Neural progenitor cell (in vitro differentiated cells): ENCODE results near the gene ETV2. TPM values are rescaled to one million over a fixed set of nuclear protein-coding genes. Genes with fewer than 3 reads are reported as not detected.

ENCODE experiments used
- DNase-seq: peaks from one replicate; pipeline ENCODE4 v3.0.0-alpha.2; 2016; ENCODE audit warnings: low spot score
- H2AFZ ChIP-seq: fragments of 200-600 bp; sonication (generic); replicated peaks from 2 replicates; pipeline ENCODE4 v1.6.1; 2016; ENCODE audit warnings: antibody characterized with exemption
- H3F3A ChIP-seq: fragments of 200-600 bp; sonication (generic); 2 replicates; pipeline ENCODE4 v1.6.1; 2016; ENCODE audit warnings: antibody characterized with exemption, low read depth
- H3K27ac ChIP-seq: fragments of 200-600 bp; sonication (generic); 2 replicates; pipeline ENCODE4 v1.5.1; 2016; ENCODE audit warnings: mild to moderate bottlenecking
- H3K27me3 ChIP-seq: fragments of 200-600 bp; sonication (generic); 2 replicates; pipeline ENCODE4 v1.6.1; 2016; ENCODE audit warnings: mild to moderate bottlenecking, moderate library complexity
- H3K36me3 ChIP-seq: fragments of 200-600 bp; sonication (generic); 2 replicates; pipeline ENCODE4 v1.5.1; 2016
- H3K4me1 ChIP-seq: fragments of 200-600 bp; sonication (generic); 2 replicates; pipeline ENCODE4 v1.6.1; 2016; ENCODE audit warnings: mixed run types
- H3K4me2 ChIP-seq: fragments of 200-600 bp; sonication (generic); 2 replicates; pipeline ENCODE4 v1.6.1; 2016
- H3K4me3 ChIP-seq: fragments of 200-600 bp; sonication (generic); 2 replicates; pipeline ENCODE4 v1.5.1; 2016
- H3K79me2 ChIP-seq: fragments of 200-600 bp; sonication (generic); 2 replicates; pipeline ENCODE4 v1.6.1; 2016; ENCODE audit warnings: low read depth
- H3K9ac ChIP-seq: fragments of 200-600 bp; sonication (generic); 2 replicates; pipeline ENCODE4 v1.6.1; 2016
- H3K9me3 ChIP-seq: fragments of 200-600 bp; sonication (generic); 2 replicates; pipeline ENCODE4 v1.5.1; 2016; ENCODE audit warnings: low read depth
- H4K20me1 ChIP-seq: fragments of 200-600 bp; sonication (generic); 2 replicates; pipeline ENCODE4 v1.6.1; 2016; ENCODE audit warnings: low read depth
- H3K27ac Mint-ChIP-seq: 3 replicates; pipeline ENCODE4 v1.8.0; 2021; ENCODE audit warnings: mixed read lengths
- H3K27me3 Mint-ChIP-seq: 2 replicates; pipeline ENCODE4 v1.8.0; 2022; ENCODE audit warnings: low read depth, mild to moderate bottlenecking, inconsistent platforms, moderate library complexity, mixed read lengths; ENCODE audit not compliant: insufficient read depth
- H3K36me3 Mint-ChIP-seq: 3 replicates; pipeline ENCODE4 v1.8.0; 2021; ENCODE audit warnings: mixed read lengths
- H3K4me1 Mint-ChIP-seq: 3 replicates; pipeline ENCODE4 v1.8.0; 2021; ENCODE audit warnings: mixed read lengths
- H3K4me3 Mint-ChIP-seq: 3 replicates; pipeline ENCODE4 v1.8.0; 2021; ENCODE audit warnings: mild to moderate bottlenecking, moderate library complexity, mixed read lengths
- H3K9me3 Mint-ChIP-seq: 3 replicates; pipeline ENCODE4 v1.8.0; 2020; ENCODE audit warnings: mixed read lengths
- CTCF ChIP-seq: fragments of 200-600 bp; sonication (generic); IDR thresholded peaks from 2 replicates; pipeline ENCODE4 v1.5.1; 2017; ENCODE audit warnings: antibody characterized with exemption, mild to moderate bottlenecking
- EZH2 ChIP-seq: fragments of 200-600 bp; sonication (generic); IDR thresholded peaks from 2 replicates; pipeline ENCODE4 v1.6.1; 2017; ENCODE audit warnings: antibody characterized with exemption, mild to moderate bottlenecking, moderate library complexity
- EZH2phosphoT487 ChIP-seq: fragments of 200-600 bp; sonication (generic); IDR thresholded peaks from 2 replicates; pipeline ENCODE4 v1.6.1; 2017; ENCODE audit warnings: antibody characterized with exemption
- total RNA-seq: library from RNA; depleted of rRNA; stranded (reverse); fragments of >200 nt; gene quantifications from 2 replicates; pipeline ENCODE4 v1.2.3, GENCODE V29; 2015; ENCODE audit warnings: low replicate concordance

ETV2 gene
- total RNA-seq, 1 donor from 2014 or later, result not detected

GRCh38 chr19:35663981-35664380 is 22.4 kb downstream of the ETV2 start:
- Histone ChIP-seq H3K79me2 (no peaks in the 10 kb centered on the region), H4K20me1 (no peaks in the 10 kb centered on the region), H3K27me3 (peaks cover 3% of the 10 kb centered on the region), H2AFZ (no peak overlapping the region), H3K9me3 (no peaks in the 10 kb centered on the region), H3K4me3 (no peak overlapping the region), H3K4me1 (no peaks in the 10 kb centered on the region), H3K27ac (no peak overlapping the region), H3K4me2 (no peak overlapping the region), H3K36me3 (no peaks in the 10 kb centered on the region), H3K9ac (no peak overlapping the region), H3F3A (no peaks in the 10 kb centered on the region)
- Mint-ChIP-seq H3K27ac (no peak overlapping the region), H3K4me3 (no peak overlapping the region), H3K27me3 (peaks cover 2% of the 10 kb centered on the region), H3K36me3 (peaks cover 13% of the 10 kb centered on the region), H3K4me1 (no peaks in the 10 kb centered on the region), H3K9me3 (no peaks in the 10 kb centered on the region)
- no peak for DNase-seq
- TF ChIP-seq EZH2 (no peak), CTCF (no peak), EZH2phosphoT487 (no peak)

DNA sequence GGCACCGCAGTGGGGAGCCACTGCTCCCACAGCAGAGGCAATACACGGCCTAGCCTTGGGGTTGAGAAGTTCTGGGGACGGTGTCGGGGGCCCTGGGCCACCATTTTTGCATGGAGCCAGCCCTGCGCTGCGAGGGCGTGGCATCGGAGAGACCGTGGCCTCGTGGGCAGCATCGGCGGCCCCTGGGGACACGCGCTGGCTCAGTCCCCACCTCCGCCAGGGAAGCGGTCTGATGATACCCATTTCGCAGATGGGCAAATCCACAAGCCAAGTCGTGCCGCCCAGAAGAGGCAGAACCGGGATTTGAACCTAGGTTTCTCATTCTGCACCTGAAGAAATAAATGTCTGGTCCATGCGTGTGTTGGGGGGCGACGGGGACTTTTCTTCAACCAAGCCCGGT is 23.6 kb downstream of the ETV2 start:
- H3K79me2 ChIP-seq, result no peaks in the 10 kb centered on the region
- H3K9me3 ChIP-seq, result no peaks in the 10 kb centered on the region
- no peaks in the 10 kb centered on the region for H3K4me1 Mint-ChIP-seq
- H3K36me3 Mint-ChIP-seq, result peaks cover 11% of the 10 kb centered on the region
- no peak overlapping the region for H2AFZ ChIP-seq
- no peak overlapping the region for H3K4me3 ChIP-seq
- H3K4me2 ChIP-seq, result no peak overlapping the region
- H3K9ac ChIP-seq, result no peak overlapping the region
- H3K36me3 ChIP-seq, result no peaks in the 10 kb centered on the region
- H3K9me3 Mint-ChIP-seq, result no peaks in the 10 kb centered on the region
- no peak overlapping the region for H3K4me3 Mint-ChIP-seq
- peaks cover 4% of the 10 kb centered on the region for H3K27me3 Mint-ChIP-seq
- no peak for DNase-seq
- H3K27me3 ChIP-seq, result peaks cover 14% of the 10 kb centered on the region
- no peak overlapping the region for H3K27ac ChIP-seq
- H3K27ac Mint-ChIP-seq, result no peak overlapping the region
- no peak for TF ChIP-seq CTCF
- no peak for TF ChIP-seq EZH2phosphoT487
- TF ChIP-seq EZH2, result no peak
- H3F3A ChIP-seq, result no peaks in the 10 kb centered on the region
- H4K20me1 ChIP-seq, result no peaks in the 10 kb centered on the region
- no peaks in the 10 kb centered on the region for H3K4me1 ChIP-seq

DNA sequence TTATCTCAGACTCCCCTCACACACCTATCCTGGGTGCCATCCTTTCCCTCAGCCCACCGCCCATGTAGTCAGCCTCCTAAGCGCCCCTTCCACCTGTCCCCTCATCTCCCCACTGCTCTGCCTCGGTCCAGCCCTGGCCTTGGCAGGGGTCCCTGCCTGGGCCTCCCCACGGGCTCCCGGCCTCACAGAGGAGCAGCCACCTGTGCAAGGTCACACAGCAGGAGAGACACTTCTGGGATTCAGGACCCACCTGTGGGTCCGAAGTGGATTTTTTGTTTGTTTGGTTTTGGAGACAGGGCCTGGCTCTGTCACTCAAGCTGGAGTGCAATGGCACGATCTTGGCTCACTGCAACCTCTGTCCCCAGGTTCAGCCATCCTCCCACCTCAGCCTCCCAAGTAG is 24.1 kb downstream of the ETV2 start:
- no peaks in the 10 kb centered on the region for H3K9me3 Mint-ChIP-seq
- H3K79me2 ChIP-seq, result no peaks in the 10 kb centered on the region
- H3K4me3 ChIP-seq, result no peak overlapping the region
- H3K36me3 Mint-ChIP-seq, result peaks cover 9% of the 10 kb centered on the region
- H3K4me1 Mint-ChIP-seq, result no peaks in the 10 kb centered on the region
- H3K27ac ChIP-seq, result no peak overlapping the region
- TF ChIP-seq EZH2, result no peak
- no peak for TF ChIP-seq CTCF
- TF ChIP-seq EZH2phosphoT487, result no peak
- H3K27me3 Mint-ChIP-seq, result peaks cover 4% of the 10 kb centered on the region
- no peak overlapping the region for H3K9ac ChIP-seq
- H3K27me3 ChIP-seq, result peaks cover 14% of the 10 kb centered on the region
- no peaks in the 10 kb centered on the region for H4K20me1 ChIP-seq
- H3K4me2 ChIP-seq, result no peak overlapping the region
- no peaks in the 10 kb centered on the region for H3F3A ChIP-seq
- no peak for DNase-seq
- no peaks in the 10 kb centered on the region for H3K36me3 ChIP-seq
- no peaks in the 10 kb centered on the region for H3K9me3 ChIP-seq
- no peaks in the 10 kb centered on the region for H3K4me1 ChIP-seq
- H3K27ac Mint-ChIP-seq, result no peak overlapping the region
- H3K4me3 Mint-ChIP-seq, result no peak overlapping the region
- no peak overlapping the region for H2AFZ ChIP-seq
